Stimulated activated CD4-positive, alpha-beta T cell treated with anti-CD3 and anti-CD28 coated beads, TNF-alpha, amount 100 ng/mL, for 24 hours (primary cell): ENCODE measurements around the gene RHCG.
A peak's percentile ranks its signal among the peaks of the same experiment; 100 is the strongest.

Experiments used
- DNase-seq, 3 experiments: peaks; one replicate each; pipeline ENCODE4 v3.0.0-alpha.2; 2020; ENCODE audit warnings: low read depth in 3 of 3

Gene RHCG

GRCh38 chr15:89496155-89497098 is at the start of gene RHCG:
TSS of gene RHCG (minus strand) at chr15:89496583. CDS start at chr15:89496544, 39 bp downstream.
- DNase-seq: peak in 1 of 3 experiments; percentile 9

DNA sequence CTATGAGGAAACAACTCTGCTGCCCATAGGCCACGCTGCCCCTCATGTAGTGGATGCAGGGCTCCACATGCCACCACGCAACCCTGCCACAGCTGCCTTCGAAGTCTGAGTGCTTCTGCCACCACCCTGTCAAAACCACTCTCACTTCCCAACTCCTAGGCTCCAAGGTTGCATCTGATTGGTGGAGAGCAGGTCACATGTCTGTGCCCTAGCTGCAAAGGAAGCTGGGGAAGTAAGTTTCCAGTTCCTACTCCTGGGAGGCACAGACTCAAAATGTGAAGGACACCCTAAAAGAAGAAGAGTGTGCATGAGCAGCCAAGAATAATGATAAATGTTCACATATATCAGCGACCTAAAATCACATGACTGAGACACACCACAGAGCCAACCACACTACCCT is 47.0 kb upstream of the RHCG start:
- no peak for DNase-seq

DNA sequence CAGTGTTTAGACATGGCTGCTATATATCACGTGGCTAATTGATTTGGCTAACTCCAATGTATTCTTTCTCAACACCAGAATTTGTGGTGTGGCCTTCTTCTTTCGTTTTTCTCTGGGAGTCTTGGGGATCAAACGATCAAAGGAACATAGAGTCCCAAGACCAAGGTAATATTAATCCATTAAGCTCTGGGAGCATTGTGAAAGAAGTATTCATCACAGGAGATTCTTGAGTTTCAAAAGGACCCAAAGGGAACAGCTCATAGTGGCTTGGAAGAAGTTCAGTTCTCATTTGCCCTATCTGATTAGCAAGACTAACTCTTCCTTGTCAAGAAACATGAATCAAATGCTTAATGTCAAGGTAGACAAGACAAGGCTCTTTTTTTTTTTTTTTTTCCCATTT is 46.0 kb upstream of the RHCG start:
- no peak for DNase-seq

GRCh38 chr15:89539027-89539426 is 42.6 kb upstream of the RHCG start:
- no peak for DNase-seq

- no peak for DNase-seq
These were observed 37.6 kb upstream of the RHCG start for GRCh38 chr15:89533861-89534544.

DNA sequence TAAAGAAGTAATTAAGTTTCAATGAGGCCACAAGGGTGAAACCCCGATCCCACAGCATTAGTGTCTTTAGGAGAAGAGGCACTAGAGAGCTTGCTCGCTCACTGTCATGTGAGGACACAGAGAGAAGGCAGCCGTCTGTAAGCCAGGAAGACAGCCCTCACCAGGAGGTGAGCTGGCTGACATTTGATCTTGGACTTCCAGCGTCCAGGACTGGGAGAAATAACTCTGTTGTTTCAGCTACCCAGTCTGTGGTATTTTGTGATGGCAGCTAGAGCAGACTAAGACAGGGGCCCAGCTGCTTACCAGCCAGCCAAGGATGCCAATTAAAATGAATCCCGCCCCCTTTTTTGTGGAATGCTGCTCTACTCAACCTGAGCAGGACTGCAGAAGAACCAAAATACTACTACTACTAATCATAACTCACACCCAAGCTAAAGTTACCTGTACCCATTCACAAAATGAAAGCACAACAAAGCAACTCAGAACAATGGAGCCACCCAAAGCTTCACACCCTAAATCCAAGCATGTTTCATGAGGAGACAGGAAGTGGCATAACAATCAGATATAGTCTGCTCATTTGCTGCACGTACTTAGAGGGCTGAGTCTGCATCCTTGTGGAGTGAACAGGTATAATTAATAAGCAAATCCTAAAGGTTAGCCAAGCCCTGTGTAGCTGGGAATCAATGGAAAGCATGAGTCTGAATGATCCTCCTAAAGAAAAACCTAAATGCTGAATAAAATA is 35.6 kb upstream of the RHCG start:
- DNase-seq: no peak

DNA sequence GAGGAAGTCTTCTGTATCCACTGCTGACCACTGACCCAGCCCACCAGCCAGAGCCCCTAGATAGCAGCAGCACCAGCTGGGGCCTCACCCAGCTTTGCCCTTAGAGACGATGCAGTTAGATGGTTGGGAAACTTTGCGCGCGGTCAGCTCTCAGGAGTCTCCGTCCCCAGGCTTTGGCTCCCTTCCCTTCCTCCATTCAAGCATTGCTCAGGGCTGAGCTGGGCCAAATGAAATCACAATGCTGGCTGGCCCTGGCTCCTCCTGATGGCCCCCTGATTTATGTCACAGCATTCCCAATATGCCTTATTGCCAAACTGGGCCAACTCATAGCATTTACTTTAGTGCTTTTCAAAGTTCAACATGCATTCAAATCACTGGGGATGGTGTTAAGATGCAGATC is 34.6 kb upstream of the RHCG start:
- no peak for DNase-seq

DNA sequence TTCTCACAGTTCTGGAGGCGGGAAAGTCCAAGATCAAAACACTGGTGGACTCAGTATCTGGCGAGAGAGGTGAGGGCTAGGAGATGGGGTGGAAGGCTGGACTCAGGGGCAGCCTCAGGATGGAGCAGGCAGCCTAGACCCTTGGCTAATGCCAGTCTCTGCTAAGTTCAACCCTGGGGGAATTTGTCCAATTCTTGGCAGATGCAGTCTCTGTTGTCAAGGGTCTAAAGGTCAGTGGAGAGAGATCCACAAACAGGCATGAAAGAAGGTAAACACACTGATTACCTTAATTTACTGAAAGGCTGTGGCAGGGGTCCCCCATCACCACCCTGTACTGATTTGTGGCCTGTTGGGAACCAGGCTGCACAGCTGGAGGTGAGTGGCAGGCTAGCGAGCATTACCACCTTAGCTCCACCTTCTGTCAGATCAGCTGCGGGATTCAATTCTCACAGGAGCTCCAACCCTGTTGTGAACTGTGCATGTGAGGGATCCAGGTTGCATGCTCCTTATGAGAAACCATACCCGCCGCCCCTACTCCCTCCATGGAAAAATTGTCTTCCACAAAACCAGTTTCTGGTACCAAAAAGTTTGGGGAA is 32.5 kb upstream of the RHCG start:
- DNase-seq: no peak

- DNase-seq: no peak
These were observed 30.4 kb upstream of the RHCG start for GRCh38 chr15:89526601-89527441.

DNA sequence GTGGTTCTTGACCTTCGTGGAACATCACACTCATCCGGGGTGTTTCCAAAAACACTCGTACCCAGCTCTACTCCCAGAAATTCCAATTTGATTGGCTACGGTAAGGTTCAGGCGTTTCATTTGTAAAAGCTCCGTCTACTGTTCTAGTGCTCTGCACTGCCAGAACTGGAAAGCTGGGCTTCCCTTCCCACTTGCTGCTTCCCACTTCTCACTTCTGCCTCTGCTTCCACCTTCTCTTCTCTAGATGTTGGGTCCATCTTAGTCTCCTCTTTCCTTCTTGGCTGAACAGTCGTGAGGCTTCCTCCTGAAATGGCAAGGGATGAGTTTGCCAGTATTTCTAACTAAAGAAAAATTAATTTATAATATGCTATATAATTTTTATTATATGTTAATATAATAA is 29.8 kb upstream of the RHCG start:
- no peak for DNase-seq

GRCh38 chr15:89524184-89524583 is 27.8 kb upstream of the RHCG start:
- DNase-seq: no peak

DNA sequence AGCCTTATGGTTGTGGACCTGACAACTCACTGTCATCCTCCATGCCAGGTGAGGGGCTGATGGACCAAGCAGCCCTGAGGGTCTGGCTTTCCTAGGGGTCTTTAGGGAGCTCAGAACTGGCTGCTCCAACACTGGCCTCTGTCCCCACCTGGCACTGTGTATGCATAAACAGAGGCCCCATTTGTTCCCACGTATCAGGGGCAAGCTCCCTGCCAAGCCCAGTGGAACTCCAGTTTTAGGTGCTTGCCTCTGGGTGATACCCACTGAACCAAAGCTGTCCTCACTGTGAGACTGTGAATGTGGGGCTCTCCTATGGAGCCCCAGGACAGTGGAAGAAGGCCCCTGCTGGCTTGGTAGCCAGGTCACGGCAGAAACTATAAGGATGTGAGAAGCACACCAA is 26.7 kb upstream of the RHCG start:
- no peak for DNase-seq

GRCh38 chr15:89521605-89522004 is 25.2 kb upstream of the RHCG start:
- no peak for DNase-seq

DNA sequence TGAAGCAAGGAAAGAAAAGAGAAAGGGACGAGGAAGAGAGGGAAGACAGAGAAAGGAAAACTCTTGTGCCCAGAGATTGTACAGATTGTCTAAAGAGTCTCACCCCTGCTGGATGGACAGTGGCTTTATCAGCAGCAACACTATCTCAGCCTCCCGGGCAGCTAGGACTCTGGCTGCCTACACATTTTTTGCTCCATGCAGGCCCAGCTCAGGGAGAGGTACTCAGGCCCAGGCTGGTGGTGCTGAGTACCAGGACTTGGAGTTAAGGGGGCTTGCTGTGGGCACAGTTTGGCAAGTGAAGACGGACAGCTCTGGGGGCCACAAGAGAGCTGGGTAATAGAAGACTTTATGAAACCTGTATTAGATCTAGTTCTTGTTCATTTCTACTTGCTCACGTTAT is 19.1 kb upstream of the RHCG start:
- no peak for DNase-seq

DNA sequence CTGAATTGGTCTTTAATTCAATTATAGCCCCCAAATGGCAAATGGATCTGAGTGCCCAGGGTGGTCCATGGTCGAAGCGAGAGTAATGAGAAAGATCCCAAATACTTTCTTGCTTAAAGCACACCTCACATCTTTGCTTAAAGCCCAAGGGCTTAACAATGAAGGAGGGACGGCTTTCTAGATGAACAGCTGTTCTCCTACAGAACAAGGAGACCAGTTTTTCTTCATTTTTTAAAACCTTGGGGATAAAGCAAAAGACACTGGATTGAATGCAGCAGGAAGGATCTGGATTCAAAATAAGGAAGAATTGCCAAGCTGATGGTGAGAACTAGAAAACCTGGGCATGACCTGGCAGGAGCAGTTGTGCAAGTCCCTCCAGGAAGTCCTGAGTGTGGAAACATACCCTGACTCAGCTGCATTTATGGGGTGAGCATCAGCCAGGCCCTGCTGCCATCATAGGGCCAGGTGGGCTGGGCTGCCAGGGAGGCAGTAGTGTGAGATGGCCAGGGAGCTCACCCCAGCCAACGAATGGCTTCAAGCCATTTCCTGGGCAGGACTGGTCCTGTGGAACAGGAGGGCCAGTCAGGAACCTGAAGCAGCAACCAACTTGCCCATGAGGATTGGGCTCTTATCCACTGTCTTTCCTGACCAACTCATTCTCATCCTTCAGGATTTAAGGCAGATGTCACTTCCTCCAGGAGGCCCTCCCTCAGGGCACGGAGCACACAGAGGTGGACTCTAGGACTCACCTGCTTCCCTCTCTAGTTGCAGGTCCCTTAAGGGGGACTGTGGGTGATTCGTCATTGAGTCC is 18.4 kb upstream of the RHCG start:
- no peak for DNase-seq

- DNase-seq: no peak
These were observed 17.8 kb upstream of the RHCG start for GRCh38 chr15:89514186-89514585.

- no peak for DNase-seq
These were observed 16.9 kb upstream of the RHCG start for GRCh38 chr15:89513284-89513683.

GRCh38 chr15:89512631-89513030 is 16.2 kb upstream of the RHCG start:
- no peak for DNase-seq

DNA sequence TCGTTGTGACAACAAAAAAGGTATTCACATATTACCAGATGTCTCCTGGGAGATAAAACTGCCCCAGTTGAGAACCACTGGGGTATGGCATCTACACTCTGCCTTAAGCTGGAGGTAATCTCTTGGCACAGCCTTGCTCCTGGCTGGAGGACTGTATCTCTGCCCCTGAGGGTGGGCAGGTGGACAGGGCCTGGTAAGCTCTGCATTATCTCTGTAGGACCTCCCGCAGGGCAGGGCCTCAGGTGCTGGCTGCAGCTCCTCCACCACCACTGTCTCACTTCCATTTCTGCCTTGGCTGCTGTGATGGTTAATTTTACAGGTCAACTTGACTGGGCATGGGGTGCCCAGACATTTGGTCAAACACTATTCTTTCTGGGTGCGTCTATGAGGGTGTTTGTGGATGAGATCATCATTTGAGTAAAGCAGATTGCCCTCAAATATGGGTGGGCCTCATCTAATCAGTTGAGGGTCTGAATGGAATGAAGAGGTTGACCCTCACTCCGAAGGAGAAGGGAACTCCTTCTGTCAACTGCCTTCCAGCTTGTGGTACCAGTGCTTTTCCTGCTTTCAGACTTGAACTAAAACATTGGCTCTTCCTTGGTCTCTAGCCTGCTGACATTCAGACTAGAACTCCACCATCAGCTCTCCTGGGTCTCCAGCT is 9.8 kb upstream of the RHCG start:
- no peak for DNase-seq

GRCh38 chr15:89504166-89504565 is 7.8 kb upstream of the RHCG start:
- no peak for DNase-seq
